Measurements from ENCODE around the gene PTPN6.

PTPN6 gene

DNA sequence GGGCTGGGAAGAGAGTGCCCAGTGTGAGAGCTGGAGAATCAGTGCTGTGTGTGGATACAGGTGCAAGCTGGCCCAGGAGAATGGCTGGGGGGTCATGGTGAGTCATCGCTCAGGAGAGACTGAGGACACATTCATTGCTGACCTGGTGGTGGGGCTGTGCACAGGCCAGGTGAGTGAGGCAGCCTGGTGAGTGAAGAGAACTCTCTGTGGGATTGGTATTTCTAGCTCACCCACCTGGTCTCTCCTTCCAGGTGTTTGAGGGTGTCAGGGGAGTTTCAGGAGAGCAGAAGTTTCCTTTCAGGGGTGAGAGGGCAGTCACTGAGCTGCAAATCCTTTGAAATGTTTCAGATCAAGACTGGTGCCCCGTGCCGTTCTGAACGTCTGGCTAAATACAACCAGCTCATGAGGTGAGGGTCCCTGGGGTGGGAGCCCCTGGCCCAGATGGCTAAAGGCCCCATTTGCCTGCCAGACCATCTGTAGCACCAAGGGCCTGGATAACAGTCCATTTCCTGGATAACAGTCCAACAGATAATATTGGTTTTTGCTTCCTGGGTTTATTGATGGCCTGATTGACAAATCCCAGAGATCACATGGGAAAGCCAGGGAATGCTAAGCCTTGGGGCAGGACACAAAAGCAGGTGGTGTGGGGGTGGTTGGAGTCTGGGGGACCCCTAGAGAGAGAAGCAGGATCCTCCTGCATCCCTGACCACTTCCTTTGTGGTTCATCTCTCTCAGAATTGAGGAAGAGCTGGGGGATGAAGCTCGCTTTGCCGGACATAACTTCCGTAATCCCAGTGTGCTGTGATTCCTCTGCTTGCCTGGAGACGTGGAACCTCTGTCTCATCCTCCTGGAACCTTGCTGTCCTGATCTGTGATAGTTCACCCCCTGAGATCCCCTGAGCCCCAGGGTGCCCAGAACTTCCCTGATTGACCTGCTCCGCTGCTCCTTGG, 28.9 kb upstream of the PTPN6 start:
- no peak for DNase-seq

DNA sequence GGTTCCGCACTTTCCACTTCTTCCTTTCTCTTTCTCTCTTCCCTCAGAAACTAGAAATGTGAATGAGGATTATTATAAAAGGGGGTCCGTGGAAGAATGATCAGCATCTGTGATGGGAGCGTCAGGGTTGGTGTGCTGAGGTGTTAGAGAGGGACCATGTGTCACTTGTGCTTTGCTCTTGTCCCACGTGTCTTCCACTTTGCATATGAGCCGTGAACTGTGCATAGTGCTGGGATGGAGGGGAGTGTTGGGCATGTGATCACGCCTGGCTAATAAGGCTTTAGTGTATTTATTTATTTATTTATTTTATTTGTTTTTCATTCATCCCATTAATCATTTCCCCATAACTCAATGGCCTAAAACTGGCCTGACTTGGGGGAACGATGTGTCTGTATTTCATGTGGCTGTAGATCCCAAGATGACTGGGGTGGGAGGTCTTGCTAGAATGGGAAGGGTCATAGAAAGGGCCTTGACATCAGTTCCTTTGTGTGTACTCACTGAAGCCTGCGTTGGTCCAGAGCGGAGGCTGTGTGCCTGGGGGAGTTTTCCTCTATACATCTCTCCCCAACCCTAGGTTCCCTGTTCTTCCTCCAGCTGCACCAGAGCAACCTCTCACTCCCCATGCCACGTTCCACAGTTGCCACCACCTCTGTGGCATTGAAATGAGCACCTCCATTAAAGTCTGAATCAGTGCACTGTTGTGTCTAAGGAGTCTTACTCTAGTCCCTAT, 28.0 kb upstream of the PTPN6 start:
- DNase-seq: no peak

DNA sequence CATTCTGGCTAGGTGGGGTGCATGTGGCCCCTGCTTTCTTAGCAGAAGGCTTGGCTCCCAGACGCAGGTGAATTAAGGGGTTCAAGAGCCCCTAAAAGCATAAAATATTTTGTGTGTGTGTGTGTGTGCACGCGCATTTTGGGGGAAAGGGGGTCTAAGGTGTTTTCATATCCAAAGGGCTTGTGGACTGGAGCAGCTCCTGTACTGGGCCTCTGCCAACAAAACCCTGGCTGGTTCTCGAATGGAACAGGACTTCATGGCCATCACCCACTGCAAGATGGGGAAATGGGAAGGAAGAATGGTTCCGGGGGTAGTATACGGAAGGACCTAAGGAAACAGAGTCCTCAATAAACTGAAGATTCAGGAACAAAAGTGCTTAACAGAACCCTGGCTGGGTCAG, 27.3 kb upstream of the PTPN6 start:
- peak in 1 of 51 donors; percentile 46 for DNase-seq

DNA sequence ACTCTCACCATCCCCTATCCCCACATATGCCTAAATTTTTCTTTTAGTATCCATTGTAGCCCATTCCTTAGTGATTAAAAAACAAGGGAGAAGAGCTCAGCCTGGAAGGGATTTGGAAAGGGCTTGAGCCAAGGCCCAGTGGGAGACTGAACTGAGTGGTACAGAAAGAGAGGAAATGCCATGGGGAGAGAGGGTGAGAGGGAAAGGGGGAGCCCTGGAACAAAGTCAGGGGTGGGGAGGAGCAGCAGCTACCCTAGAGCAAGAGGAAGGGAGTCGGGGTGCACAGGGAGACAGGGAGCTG, 26.0 kb upstream of the PTPN6 start:
- peak in 1 of 51 donors; percentile 62 for DNase-seq

DNA sequence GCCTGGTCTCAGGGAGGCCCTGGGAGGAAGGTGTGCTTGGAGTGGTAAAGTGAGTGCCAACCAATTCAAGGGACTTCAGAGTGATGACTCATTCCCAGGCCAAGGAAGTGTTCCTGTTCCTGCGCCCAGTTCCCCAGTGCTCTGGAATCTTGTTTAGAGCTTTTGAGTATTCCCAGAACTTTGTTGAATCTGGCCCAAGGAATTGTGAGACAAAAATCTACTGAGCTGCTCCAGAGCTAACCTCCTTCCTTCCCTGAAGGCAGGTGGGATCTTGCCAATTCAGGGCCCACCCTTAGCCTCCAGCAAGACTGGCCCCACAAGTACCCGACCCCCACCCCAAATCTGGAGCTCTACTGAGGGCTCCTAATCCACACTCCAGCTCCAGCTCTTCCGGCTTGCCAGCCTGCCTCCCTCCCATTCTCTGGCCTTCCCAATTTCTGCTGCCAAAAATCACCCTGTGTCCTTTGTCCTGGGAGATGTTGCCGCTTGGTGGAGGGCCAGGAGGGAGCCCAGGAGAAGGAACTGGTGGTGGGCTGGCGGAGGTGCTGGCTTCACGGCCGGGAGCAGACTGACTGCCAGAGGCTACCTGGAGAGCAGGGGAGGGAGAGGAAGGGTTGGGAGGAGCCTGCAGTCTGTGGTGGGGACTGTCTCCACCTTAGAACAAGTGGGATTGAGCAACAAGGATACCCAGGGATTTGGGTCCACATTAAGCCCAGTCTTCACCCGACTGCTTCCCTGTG, 25.4 kb upstream of the PTPN6 start:
- DNase-seq: peak in 42 of 51 donors; percentile 26 to 84 (median 62)

DNA sequence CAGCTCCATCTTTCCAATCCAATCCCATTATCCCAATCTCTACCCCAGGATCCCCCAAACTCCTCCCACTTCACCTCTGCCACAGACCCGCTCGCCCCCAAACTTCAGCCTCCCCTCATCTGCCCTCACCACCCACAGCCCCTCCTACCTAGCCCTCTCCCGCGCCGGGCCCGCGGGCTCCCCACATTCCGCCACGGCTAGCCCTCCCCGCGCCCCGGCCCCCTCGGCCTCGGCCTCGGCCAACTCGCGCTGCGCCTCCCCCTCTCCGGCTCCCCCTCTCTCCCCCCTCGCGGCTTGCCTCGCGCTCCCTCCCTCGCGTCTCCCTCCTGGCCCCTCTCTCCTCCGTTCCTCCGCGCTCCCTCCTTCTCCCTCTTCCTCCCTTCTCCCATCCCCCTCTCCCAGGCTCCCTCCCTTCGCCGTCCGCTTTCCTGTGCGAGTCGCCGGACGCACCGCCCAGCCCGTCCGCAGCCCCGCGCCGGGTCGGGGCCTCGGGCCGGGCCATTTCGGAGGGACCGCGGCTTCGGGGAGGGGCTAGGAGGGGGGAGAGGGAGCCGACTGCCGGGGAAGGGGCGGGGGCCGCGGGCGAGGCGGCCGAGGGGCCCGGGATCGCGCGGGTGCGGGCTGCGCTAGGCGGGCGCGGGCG, 23.7 kb upstream of the PTPN6 start, which contains the start of gene ATN1:
Gene ATN1 (plus strand): TSS at position 581 of the 643 bp plus-strand sequence. CDS start 6,043 bp downstream, outside the sequence.
- DNase-seq: peak in 48 of 51 donors; percentile 43 to 90 (median 76)

DNA sequence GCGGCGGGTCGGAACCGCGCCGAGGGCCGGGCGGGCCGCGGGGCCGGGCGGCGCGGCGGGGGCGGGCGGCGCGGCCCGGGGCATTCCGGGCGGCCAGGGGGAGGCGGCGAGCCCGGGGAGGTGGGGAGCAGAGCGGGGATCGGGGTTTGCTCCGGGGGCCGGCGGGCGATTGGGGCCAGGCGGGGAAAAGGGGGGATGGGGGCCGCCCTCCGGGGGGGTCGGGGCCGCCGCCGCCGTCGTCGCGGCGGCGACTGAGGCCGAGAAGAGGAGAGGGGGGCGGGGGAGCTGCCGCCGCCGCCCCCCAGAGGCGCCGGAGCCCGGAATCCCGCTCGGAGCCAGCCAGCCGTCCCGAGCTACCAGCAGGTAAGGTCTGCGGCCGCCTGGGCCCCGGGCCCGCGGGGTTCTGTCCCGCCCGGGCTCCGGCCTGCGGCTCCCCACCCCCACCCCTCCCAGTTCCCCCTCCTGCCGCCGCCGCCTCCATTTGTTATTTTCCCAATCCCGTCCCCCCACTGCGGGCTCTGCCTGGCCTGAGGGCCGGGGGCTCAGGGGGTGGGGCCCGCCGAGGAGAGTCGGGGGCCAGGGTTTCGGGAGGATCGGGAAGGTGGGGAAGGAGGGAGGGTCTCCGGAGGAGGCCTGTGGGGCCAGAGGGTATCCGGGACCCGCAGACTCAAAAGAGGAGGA, 23.0 kb upstream of the PTPN6 start:
- DNase-seq: peak in 15 of 51 donors; percentile 24 to 78 (median 41)

DNA sequence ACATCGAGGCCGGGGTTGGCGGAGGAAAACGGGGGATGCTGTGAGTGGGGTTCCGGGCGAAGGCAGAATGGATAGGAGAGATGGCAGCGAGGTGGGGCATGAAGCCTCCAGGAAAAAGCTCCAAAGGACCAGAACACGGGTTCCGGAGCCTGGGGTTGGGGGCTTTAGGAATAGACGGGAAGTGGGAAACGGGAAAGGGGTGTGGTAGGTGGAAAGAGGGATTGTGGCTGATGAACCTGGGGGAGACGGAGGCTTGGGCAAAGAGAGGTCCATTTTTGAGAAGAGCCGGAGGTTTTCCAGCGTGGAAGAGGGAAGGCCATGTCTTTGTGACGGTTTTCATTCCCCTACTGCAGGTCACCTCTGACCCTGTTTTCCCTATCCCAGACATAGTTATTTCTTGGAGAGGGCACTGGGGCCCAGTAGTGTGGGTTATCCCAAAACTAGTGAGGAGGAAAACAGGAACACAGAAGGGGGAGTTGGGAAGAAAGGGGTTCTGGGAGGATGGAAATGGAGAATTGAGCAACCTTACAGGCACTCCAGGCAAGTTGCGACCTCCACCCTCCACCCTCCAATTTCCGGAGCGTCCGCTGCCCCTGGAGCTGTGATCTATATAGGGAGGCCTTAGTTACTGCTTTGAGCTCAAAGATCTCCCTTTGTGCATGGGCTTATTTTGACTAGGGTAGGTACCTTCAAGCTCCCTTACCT, 22.3 kb upstream of the PTPN6 start:
- peak in 3 of 51 donors; percentile 37 to 59 (median 41) for DNase-seq

DNA sequence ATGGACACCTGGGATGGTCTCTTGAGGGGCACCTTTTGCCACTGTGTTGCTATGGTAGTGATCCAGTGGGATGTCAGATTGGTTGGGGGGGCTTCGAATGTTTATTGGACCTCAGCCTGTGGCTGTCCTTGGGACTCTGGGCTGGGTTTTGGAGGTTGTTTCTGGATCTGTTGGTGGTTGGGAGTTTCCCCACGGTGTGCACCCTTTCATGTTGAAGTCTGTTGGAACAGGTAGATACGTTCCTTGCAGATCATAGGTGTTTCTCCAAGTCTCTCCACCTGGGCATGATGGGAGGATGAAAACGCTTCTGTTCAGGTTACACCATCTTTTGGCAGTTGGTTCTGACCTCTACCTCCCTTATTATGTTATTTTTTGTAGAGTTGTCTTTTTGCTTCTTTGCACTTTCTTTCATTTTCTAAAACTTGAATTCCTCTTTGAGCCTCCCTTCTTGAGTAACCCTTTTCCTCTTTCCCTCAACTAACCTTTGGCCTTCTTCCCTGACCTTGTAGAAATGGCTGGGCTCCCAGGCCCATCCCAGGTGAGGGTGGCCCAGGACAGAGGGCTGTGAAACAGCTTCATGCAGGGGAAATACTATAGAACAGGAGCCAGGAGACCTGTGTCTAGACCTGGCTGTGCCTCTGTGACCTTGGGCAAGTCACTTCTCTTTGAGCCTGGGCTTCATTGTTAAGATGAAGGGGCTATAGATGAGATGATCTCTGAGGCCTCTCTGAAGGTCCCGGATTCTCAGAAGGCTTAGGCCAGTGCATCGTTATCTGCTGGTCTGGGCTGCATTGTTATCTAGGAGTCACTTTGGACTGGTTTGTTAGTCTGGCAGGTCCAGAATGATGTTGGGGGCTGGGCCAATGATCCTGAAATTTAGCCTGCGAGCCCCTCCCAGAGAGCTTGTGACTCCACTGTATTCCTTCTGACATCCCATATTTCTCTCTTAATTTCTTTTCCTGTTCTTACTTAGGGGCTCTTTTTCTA, 21.4 kb upstream of the PTPN6 start:
- DNase-seq: no peak

DNA sequence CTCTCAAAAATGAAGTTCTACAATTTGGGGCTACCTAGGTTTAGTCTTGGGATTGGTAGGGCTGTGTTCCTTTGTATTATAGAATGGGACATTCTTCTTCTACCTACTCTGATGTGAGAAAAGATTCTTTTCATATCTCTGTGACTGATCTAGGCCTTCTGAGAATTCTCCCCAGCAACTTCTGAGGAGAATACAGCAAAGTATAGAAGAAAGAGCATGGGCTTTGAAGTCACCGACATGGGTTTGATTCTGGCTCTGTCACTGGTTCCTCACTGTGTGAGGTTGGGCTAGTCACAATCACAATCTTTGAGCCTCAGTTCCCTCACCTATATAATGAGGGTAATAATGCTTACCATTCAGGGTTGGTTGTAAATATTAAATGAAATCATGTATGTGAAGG, 18.4 kb upstream of the PTPN6 start:
- no peak for DNase-seq

DNA sequence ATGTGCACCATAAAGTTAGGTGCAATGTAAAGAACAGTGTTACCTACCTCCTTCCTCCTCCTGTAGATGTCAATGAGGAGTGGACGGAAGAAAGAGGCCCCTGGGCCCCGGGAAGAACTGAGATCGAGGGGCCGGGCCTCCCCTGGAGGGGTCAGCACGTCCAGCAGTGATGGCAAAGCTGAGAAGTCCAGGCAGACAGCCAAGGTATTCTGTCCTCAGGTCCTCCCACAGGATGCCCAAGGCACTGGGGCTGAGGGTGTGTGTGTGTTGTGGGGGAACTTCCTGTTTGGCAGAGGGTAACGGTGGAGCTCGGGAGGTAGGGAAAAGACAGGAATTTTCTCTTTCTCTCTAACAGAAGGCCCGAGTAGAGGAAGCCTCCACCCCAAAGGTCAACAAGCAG, 17.0 kb upstream of the PTPN6 start:
- DNase-seq: peak in 1 of 51 donors; percentile 16

DNA sequence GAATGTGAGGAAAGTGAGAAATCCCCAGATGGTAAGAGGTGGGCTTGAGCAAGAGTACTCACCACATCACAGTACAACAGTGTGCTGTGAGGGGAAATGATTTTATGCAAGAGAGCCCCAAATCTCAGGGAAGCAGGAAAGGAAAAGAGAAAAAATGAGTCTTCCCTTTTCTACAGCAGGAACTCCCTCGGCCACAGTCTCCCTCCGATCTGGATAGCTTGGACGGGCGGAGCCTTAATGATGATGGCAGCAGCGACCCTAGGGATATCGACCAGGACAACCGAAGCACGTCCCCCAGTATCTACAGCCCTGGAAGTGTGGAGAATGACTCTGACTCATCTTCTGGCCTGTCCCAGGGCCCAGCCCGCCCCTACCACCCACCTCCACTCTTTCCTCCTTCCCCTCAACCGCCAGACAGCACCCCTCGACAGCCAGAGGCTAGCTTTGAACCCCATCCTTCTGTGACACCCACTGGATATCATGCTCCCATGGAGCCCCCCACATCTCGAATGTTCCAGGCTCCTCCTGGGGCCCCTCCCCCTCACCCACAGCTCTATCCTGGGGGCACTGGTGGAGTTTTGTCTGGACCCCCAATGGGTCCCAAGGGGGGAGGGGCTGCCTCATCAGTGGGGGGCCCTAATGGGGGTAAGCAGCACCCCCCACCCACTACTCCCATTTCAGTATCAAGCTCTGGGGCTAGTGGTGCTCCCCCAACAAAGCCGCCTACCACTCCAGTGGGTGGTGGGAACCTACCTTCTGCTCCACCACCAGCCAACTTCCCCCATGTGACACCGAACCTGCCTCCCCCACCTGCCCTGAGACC, 15.6 kb upstream of the PTPN6 start:
- no peak for DNase-seq

DNA sequence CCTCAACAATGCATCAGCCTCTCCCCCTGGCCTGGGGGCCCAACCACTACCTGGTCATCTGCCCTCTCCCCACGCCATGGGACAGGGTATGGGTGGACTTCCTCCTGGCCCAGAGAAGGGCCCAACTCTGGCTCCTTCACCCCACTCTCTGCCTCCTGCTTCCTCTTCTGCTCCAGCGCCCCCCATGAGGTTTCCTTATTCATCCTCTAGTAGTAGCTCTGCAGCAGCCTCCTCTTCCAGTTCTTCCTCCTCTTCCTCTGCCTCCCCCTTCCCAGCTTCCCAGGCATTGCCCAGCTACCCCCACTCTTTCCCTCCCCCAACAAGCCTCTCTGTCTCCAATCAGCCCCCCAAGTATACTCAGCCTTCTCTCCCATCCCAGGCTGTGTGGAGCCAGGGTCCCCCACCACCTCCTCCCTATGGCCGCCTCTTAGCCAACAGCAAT, 14.9 kb upstream of the PTPN6 start:
- no peak for DNase-seq

DNA sequence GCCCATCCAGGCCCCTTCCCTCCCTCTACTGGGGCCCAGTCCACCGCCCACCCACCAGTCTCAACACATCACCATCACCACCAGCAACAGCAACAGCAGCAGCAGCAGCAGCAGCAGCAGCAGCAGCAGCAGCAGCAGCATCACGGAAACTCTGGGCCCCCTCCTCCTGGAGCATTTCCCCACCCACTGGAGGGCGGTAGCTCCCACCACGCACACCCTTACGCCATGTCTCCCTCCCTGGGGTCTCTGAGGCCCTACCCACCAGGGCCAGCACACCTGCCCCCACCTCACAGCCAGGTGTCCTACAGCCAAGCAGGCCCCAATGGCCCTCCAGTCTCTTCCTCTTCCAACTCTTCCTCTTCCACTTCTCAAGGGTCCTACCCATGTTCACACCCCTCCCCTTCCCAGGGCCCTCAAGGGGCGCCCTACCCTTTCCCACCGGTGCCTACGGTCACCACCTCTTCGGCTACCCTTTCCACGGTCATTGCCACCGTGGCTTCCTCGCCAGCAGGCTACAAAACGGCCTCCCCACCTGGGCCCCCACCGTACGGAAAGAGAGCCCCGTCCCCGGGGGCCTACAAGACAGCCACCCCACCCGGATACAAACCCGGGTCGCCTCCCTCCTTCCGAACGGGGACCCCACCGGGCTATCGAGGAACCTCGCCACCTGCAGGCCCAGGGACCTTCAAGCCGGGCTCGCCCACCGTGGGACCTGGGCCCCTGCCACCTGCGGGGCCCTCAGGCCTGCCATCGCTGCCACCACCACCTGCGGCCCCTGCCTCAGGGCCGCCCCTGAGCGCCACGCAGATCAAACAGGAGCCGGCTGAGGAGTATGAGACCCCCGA, 14.3 kb upstream of the PTPN6 start:
- peak in 5 of 51 donors; percentile 16 to 70 (median 30) for DNase-seq

DNA sequence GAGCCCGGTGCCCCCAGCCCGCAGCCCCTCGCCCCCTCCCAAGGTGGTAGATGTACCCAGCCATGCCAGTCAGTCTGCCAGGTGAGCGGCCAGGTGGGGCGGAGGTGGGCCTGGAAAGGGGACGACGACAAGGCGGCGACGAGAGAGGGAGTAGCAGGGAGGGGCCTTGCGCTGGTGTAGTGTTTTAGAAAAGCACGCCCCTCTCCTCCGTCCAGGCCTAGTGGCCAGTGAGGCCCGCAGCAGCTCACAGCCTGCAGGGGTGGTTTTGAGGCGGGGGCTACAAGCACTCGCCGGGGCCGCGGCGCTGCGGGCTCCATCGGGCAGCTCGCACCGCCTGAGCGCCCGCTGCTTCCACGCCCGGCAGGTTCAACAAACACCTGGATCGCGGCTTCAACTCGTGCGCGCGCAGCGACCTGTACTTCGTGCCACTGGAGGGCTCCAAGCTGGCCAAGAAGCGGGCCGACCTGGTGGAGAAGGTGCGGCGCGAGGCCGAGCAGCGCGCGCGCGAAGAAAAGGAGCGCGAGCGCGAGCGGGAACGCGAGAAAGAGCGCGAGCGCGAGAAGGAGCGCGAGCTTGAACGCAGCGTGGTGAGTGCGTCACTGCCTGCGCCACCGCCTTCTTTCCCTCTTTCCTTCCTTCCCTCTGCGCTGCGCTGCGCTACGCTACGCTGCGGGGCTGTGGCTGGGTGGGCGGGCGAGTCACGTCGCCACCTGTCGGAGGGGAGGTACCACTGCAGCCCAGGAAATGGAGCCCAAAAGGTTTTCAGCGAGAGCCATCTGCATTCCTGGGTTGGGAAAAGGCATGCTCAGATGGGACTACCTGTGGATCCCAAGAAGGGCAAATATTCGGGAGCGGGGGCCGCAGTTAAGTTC, 13.4 kb upstream of the PTPN6 start:
- peak in 50 of 51 donors; percentile 35 to 93 (median 86) for DNase-seq

Data from hypothalamus (tissue), 51 donors.